WERI-Rb-1 (cell line): ENCODE data around the gene RGS3.

Experiments used
- DNase-seq: peaks from one replicate; pipeline ENCODE4 v3.0.0-alpha.2; 2020
- H3K27ac ChIP-seq: fragments of 250-450 bp; sonication (Bioruptor Pico); 2 replicates; pipeline ENCODE4 v1.5.1; 2020; ENCODE audit warnings: mild to moderate bottlenecking, moderate library complexity
- H3K27me3 ChIP-seq: fragments of 250-450 bp; sonication (Bioruptor Pico); 2 replicates; pipeline ENCODE4 v1.5.1; 2021; ENCODE audit warnings: mild to moderate bottlenecking, low read depth, moderate library complexity; ENCODE audit not compliant: insufficient read depth, severe bottlenecking
- H3K36me3 ChIP-seq: fragments of 250-450 bp; sonication (Bioruptor Pico); 2 replicates; pipeline ENCODE4 v1.5.1; 2020; ENCODE audit warnings: mild to moderate bottlenecking, moderate library complexity
- H3K4me3 ChIP-seq: 2 replicates; pipeline ENCODE4 v1.5.1; 2011; ENCODE audit warnings: low read depth, mild to moderate bottlenecking, control low read depth, low read length
- H3K9me3 ChIP-seq: fragments of 250-450 bp; sonication (Bioruptor Pico); 2 replicates; pipeline ENCODE4 v1.5.1; 2021; ENCODE audit warnings: mild to moderate bottlenecking, moderate library complexity; ENCODE audit not compliant: severe bottlenecking
- CTCF ChIP-seq: IDR thresholded peaks from 2 replicates; pipeline ENCODE4 v1.5.1; 2011; ENCODE audit warnings: low read depth, mild to moderate bottlenecking, control low read depth, inconsistent platforms, low read length

RGS3 gene

DNA sequence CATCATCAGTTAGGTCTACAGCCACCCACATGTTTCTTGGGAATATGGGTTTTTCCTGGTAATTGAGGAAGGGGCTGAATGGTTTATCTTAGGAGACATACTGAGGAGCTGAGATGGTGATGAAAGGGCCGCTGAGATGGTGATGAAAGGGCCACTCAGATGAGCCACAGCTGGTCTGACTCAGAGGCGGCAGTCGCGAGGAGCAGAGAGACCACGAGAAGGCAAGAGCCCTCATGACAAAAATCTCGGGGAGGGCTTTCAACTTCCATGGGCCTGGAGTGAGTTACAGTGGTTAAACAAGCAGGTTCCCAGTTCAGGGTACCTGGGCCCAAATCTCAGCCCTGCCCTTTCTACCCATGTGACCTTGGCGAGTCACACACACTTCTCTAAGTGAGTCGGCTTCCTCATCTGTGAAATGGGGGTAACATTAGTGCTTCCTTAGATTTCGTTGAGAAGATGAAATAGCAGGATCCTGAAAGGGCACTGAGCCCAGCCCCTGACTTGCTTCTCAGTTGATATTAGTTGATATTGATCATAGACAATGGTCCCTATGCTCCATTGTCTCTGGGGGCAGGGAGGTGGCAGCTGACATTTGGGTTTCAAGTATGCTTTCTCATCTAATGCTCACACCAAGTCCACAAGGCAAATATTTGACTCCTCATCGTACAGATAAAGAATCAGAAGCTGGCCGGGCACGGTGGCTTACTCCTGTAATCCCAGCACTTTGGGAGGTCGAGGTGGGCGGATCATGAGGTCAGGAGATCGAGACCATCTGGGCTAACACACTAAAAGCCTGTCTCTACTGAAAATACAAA is 169.5 kb downstream of the RGS3 start:
- no peak for TF ChIP-seq CTCF
- no peaks in the 10 kb centered on the region for H3K9me3 ChIP-seq
- no peak for DNase-seq
- H3K36me3 ChIP-seq: no peaks in the 10 kb centered on the region
- no peak overlapping the region for H3K4me3 ChIP-seq
- H3K27ac ChIP-seq: no peak overlapping the region
- H3K27me3 ChIP-seq: no peaks in the 10 kb centered on the region

GRCh38 chr9:113633782-113634595 is 170.5 kb downstream of the RGS3 start:
- Histone ChIP-seq H3K27me3 (no peaks in the 10 kb centered on the region), H3K36me3 (no peaks in the 10 kb centered on the region), H3K4me3 (no peak overlapping the region), H3K9me3 (no peaks in the 10 kb centered on the region), H3K27ac (peak overlapping the region; percentile 67)
- DNase-seq: peak; percentile 95
- no peak for TF ChIP-seq CTCF

DNA sequence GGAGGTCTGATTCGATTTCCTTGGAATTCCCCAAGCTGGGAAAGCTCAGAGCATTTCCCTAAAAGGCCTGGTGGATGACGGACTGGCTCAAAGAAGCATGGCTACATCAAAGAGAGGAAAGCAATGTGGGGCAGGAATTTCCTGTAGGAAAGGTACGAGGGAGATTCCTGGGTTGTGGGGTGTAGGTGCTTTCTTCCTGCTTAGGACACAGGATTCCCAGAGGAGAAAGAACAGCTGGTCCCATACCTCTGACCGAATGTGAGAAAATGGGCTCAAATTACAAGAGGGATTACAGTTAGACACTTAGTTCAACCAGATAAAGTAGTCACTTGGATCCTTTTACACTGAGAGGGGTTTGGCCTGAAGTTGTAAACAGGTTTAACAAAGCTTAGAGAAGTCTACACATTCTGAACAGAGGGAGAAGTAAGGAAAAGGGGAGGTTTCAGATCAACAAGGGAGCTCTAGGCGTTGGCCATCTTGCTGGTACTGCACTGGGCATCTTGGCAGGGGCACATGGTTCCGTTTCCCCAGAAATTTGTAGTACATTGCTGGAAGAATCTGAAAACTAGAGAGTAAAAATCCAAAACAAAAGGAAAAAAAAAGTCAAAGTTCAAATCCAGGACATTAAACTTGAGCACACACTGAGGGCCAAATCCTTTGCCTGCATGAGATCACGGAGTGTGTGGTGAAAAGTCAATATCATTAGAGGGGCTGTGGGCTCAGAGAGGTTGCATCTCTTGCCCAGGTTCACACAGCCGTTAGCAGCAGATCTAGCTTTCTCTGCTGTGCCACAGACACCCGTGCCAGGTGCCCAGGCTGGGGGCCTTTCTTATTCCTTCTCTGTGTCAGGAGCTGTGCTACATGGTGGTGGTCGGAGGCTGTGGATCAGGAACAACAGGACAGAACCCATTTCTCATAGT is 171.3 kb downstream of the RGS3 start:
- peak; percentile 59 for DNase-seq
- no peaks in the 10 kb centered on the region for H3K36me3 ChIP-seq
- H3K4me3 ChIP-seq: no peak overlapping the region
- H3K9me3 ChIP-seq: no peaks in the 10 kb centered on the region
- TF ChIP-seq CTCF: no peak
- H3K27ac ChIP-seq: peak overlapping the region; percentile 67
- H3K27me3 ChIP-seq: no peaks in the 10 kb centered on the region

DNA sequence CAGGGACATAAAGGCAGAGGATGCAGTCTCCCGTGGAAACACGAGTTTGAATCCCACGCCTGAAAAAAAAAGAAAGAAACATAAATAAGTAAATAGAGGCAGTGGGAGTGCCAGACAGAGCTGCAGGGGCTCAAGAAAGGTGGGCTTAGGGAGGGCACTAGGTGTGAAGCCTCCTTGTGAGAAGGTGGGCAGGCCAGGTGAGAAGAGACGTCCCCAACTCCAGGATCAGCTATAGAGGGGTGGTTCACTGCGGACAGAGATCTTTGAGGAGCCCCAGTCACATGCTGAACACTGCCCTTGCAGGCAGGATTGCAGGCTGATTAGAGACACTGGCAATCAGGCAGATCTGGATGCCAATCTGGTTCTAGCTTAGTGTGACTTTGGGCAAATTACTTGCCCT is 172.1 kb downstream of the RGS3 start:
- Histone ChIP-seq H3K9me3 (no peaks in the 10 kb centered on the region), H3K36me3 (no peaks in the 10 kb centered on the region), H3K27ac (peak overlapping the region; percentile 67), H3K4me3 (no peak overlapping the region), H3K27me3 (no peaks in the 10 kb centered on the region)
- DNase-seq: no peak
- no peak for TF ChIP-seq CTCF

- no peak for DNase-seq
- H3K9me3 ChIP-seq: peaks cover under 1% of the 10 kb centered on the region
- H3K36me3 ChIP-seq: no peaks in the 10 kb centered on the region
- TF ChIP-seq CTCF: no peak
- no peak overlapping the region for H3K27ac ChIP-seq
- H3K27me3 ChIP-seq: no peaks in the 10 kb centered on the region
- no peak overlapping the region for H3K4me3 ChIP-seq
Observed at GRCh38 chr9:113636165-113636564, 172.6 kb downstream of the RGS3 start.
